8988T (cell line): ENCODE measurements around the gene ST6GALNAC4.
"Not testable (repeated sequence)": the region's sequence is repeated elsewhere in the genome, so short reads cannot be mapped to it uniquely, and the experiment has no call there.

Experiments used
- DNase-seq: peaks from one replicate; pipeline ENCODE4 v3.0.0; 2011

ST6GALNAC4 gene

GRCh38 chr9:127884976-127885490 is 31.8 kb downstream of the ST6GALNAC4 start:
- DNase-seq = peak; percentile 4

GRCh38 chr9:127884427-127884911 is 32.4 kb downstream of the ST6GALNAC4 start:
- DNase-seq = no peak

GRCh38 chr9:127883959-127884358 is 32.9 kb downstream of the ST6GALNAC4 start:
- DNase-seq = no peak

GRCh38 chr9:127881715-127882114 is 35.1 kb downstream of the ST6GALNAC4 start:
- not testable (repeated sequence) for DNase-seq

- DNase-seq = no peak
Observed at GRCh38 chr9:127880143-127880542, 36.7 kb downstream of the ST6GALNAC4 start.

GRCh38 chr9:127878652-127879390 is 38.0 kb downstream of the ST6GALNAC4 start:
- DNase-seq = no peak

GRCh38 chr9:127878001-127878651 is 38.7 kb downstream of the ST6GALNAC4 start:
- DNase-seq = no peak

GRCh38 chr9:127877566-127877998 is 39.3 kb downstream of the ST6GALNAC4 start, which contains the start of gene AK1:
Gene AK1 (minus strand): TSS chr9:127877675. CDS start chr9:127874617, 3,058 bp downstream.
- DNase-seq = peak; percentile 76

- no peak for DNase-seq
Observed at GRCh38 chr9:127876764-127877562, 39.9 kb downstream of the ST6GALNAC4 start.

GRCh38 chr9:127876026-127876763 is 40.6 kb downstream of the ST6GALNAC4 start:
- DNase-seq = no peak

GRCh38 chr9:127875306-127875966 is 41.4 kb downstream of the ST6GALNAC4 start:
- no peak for DNase-seq

GRCh38 chr9:127874301-127875221 is 42.3 kb downstream of the ST6GALNAC4 start:
- DNase-seq = no peak

- DNase-seq = no peak
Observed at GRCh38 chr9:127873886-127874285, 43.0 kb downstream of the ST6GALNAC4 start.

- DNase-seq = no peak
Observed at GRCh38 chr9:127873223-127873691, 43.6 kb downstream of the ST6GALNAC4 start.

GRCh38 chr9:127872369-127873222 is 44.2 kb downstream of the ST6GALNAC4 start:
- DNase-seq = no peak

GRCh38 chr9:127871531-127871930 is 45.3 kb downstream of the ST6GALNAC4 start:
- DNase-seq = no peak

GRCh38 chr9:127870887-127871286 is 46.0 kb downstream of the ST6GALNAC4 start:
- no peak for DNase-seq

GRCh38 chr9:127870153-127870491 is 46.7 kb downstream of the ST6GALNAC4 start:
- DNase-seq = not testable (repeated sequence)
